ENCODE results near the gene TUBA4A.

DNA sequence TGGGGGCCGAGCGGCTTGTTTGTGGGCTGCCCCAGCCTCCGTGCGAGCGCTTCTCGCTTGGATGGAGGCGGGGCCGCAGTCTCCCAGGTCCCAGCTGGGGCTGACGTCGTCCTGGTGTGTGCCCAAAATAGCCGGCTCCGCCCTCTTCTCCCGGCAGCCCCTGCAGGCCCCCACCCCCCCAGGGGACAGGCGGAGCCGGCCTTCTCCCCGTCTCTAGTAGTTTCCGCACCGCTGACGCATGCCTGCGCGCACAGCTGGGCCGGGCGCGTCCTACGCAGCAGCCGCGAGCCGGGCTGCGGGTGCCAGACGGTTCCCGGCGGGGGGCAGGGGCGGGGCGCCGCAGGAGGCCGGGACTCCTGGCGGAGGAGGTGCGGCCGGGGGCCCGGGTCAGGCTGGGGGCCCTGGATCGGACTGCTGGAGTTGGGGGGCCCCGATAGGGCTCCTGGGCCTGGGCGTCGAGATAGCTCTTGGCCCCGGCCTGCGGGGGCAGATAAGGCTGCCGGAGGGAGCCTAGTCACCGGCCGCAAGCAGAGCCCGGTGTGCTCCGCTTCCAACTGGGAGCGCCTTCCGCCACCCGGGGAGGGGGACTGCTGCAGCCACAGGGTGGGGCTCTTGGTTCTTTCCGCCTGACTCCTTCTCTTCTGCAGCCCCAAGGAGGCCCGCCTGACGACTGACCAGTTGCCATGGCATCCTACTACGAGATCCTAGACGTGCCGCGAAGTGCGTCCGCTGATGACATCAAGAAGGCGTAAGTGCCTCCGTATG, 25.6 kb upstream of the TUBA4A start, which contains the start of gene DNAJB2:
- TF ChIP-seq, protein P1, sequence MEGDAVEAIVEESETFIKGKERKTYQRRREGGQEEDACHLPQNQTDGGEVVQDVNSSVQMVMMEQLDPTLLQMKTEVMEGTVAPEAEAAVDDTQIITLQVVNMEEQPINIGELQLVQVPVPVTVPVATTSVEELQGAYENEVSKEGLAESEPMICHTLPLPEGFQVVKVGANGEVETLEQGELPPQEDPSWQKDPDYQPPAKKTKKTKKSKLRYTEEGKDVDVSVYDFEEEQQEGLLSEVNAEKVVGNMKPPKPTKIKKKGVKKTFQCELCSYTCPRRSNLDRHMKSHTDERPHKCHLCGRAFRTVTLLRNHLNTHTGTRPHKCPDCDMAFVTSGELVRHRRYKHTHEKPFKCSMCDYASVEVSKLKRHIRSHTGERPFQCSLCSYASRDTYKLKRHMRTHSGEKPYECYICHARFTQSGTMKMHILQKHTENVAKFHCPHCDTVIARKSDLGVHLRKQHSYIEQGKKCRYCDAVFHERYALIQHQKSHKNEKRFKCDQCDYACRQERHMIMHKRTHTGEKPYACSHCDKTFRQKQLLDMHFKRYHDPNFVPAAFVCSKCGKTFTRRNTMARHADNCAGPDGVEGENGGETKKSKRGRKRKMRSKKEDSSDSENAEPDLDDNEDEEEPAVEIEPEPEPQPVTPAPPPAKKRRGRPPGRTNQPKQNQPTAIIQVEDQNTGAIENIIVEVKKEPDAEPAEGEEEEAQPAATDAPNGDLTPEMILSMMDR (IDR thresholded peaks at IDR 0.05; ENCODE audit: poor library complexity) = no peak
- no peak for TF ChIP-seq EZH2 (IDR thresholded peaks at IDR 0.05; ENCODE audit: borderline replicate concordance)

Data from hepatocyte (in vitro differentiated cells).